ENCODE results near the gene NAA10.

GRCh38 chrX:153931151-153931550, 3.7 kb downstream of the NAA10 start:
- TF ChIP-seq CTCF (IDR thresholded peaks at IDR 0.05) (no peak), POLR2AphosphoS5 (IDR thresholded peaks at IDR 0.05) (no peak), POLR2A (IDR thresholded peaks at IDR 0.05) (no peak)

Data from breast epithelium (tissue), 3 donors.